AG09319 (cell line): ENCODE data around the gene CHCHD6.

ENCODE experiments used
- DNase-seq: peaks from one replicate; pipeline ENCODE4 v3.0.0-alpha.2; 2010; ENCODE audit warnings: low read depth; ENCODE audit errors: extremely low read depth
- TF ChIP-seq, protein P1 (sequence below): IDR thresholded peaks from 2 replicates; pipeline ENCODE4 v1.5.1; 2011; ENCODE audit warnings: low read depth, mild to moderate bottlenecking, inconsistent platforms, low read length, moderate library complexity

CHCHD6 gene

DNA sequence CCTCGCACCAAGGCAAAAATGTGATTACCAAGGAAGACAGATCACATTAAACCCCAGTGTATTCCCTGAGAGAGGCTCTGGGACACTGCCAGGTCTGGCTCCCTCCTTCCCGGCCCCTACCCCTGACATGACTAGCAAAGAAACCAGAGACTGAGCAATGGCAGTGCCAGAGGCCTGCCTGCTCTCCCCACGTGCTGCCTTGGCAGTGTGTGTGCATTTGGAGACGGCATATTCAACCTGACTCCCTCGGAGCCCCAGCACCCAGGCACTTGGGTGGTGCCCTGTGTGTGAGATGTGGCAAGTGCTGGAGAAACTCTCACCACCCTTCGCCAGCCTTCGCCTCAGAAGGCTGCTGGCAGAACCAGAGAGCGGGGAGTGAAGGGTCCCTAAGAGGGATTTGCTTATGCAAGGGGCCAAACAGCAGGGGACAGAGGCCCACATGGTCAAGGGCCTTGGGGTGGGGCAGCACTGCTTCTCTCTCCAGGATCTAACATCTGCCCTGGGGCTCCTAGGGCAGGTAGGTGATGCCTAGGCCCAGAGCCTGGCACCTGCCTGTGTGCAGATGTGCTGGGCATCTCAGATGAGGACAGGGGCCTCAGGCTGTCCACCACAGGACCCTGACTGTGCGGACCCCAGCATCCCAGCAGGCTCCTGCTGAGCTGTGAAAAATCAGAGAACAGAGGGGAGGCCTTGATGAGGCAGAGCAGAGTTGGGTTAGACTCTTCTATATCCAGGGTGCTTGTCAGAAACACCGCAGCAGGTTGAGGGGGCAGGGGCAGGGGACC, 255.3 kb downstream of the CHCHD6 start:
- TF ChIP-seq, protein P1, sequence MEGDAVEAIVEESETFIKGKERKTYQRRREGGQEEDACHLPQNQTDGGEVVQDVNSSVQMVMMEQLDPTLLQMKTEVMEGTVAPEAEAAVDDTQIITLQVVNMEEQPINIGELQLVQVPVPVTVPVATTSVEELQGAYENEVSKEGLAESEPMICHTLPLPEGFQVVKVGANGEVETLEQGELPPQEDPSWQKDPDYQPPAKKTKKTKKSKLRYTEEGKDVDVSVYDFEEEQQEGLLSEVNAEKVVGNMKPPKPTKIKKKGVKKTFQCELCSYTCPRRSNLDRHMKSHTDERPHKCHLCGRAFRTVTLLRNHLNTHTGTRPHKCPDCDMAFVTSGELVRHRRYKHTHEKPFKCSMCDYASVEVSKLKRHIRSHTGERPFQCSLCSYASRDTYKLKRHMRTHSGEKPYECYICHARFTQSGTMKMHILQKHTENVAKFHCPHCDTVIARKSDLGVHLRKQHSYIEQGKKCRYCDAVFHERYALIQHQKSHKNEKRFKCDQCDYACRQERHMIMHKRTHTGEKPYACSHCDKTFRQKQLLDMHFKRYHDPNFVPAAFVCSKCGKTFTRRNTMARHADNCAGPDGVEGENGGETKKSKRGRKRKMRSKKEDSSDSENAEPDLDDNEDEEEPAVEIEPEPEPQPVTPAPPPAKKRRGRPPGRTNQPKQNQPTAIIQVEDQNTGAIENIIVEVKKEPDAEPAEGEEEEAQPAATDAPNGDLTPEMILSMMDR, result no peak
- DNase-seq, result no peak

DNA sequence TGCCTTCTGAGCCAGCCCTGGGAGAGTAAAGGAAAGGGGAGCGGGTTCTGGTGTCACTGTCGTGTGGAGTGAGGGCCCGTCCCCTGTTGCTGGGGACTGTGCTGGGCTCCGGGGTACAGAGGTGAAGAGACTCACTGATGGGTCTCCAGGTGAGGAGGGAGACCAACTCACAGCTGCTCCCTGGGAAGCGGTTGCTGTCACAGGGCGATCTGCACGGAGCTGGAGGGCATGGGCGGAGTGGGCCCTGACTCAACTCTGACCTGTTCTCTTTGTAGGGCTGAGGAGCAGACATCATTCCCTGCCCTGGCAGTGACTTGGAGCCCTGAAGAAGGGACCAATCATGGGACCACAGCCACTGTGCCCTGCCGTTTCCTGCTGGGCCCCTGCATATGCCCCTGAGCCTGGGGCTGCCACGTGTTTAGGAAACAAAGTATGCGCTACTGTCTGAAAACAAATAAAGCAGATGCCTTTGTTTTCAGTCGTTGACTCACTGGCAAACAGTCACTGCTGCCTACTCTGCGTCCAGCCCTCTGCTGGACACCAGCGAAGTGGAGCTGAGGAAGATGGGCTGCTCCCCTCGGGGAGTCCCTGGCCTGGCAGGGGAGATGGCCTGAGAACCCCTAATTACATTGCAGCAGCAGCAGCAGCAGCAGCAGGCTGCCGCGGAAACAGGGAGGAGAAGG, 256.0 kb downstream of the CHCHD6 start:
- DNase-seq, result peak; percentile 23
- TF ChIP-seq, protein P1, result peak; percentile 56

DNA sequence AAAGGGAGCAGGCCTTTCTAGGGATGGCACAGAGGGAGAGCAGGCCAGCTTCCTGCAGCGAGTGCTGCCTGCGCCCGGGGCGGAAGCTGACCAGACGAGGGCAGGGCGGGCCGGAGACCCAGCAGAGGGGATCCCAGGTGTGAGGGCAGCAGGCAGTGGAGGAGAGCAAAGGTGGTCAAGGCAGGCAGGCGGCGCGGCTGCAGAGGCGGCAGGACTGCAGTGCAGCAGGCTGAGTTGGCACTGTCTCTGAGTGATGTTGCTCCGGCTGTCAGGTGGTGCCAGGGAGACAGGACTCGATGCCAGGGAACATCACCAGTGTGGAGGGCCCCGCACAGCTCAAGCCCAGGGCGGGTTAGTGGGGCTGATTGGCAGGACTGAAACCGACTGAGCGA, 256.6 kb downstream of the CHCHD6 start:
- TF ChIP-seq, protein P1, result no peak; the same call in 1 of the 2 replicates
- DNase-seq, result no peak

DNA sequence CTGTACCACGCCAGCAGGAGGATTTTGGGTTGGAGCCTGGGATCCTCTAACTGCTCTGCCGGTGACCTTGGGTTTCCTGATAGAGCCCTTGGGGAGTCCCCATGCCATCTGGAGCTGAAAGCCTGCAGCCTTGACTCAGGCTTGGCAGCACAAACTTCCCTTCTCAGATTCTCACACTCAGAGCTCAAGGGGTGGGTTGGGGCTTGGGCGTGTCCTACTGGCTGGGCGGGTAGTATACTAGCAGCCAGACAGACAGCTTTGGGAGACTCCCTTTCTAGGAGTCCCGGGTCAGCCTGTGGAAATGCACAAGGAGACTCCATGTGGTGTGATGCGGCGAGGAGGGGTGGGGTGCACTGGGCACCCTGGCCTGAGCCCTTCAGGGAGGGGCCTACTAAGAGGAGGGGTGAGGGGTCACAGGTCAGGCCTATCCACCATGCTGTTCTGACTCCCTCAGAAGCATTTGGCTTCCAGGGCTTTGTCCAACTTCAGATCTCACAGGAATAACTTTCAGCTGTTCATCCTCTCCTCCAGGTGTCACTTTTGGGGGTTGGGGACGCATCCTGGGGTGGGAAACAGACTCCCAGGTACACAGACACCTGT, 257.3 kb downstream of the CHCHD6 start:
- DNase-seq, result peak; percentile 81
- TF ChIP-seq, protein P1, result no peak

DNA sequence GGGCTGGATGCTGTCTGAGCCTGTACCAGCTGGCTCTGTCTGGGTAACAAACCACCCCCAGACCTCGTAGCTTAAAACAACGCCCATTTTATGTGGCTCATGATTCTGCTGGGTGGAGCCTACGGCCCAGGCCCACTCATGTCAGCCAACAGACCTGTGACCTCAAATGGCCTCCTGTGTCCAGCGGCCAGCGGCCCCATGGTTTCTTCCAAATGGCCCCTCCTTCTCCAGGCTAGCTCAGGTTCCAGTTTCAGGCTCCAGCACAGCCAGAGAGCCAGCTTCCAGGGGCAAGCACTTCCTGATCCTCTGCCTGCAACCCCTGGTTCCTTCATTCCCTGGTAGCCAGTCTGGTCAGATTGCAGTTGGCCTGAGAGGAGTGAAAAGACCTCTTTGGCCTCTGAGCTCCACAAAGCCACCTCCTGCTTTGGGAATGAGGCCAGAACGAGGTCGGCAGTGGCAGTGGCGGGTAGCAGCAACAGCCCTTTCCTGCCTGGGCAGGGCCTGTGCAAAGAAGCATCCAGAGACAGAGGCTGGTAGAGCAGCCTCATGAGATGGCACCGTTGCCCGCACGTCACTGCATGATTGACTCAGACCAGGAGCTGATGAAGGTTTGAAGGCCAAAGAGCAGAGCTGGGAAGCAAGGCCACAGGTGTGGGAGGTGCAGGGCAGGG, 257.9 kb downstream of the CHCHD6 start:
- peak; percentile 5 for DNase-seq
- TF ChIP-seq, protein P1, result no peak

DNA sequence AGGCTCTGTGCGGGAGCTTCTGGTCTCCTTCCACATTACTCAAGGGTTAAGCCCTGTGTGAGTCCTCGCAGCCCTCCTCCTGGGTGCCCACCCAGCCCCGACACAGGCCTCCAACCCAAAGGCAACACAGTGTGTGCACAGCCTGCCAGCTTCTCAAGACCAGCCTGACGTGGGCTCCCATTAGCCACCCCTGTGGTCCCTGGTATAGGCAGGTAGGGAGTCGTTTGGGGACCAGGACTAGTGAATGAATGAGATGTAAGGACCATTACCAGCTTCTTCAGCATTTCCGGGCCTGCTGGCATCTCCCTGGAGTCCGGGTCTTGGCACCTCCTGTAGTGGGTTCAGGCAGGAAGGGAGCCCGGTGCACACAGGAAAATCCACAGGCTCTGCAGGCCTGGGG, 258.7 kb downstream of the CHCHD6 start:
- no peak for DNase-seq
- TF ChIP-seq, protein P1, result no peak
